KBM-7 (cell line): ENCODE results near the gene DTNB.
"Not testable (repeated sequence)": the region's sequence is repeated elsewhere in the genome, so short reads cannot be mapped to it uniquely, and the experiment has no call there.

Experiments used
- DNase-seq: peaks from one replicate; pipeline ENCODE4 v3.0.0-alpha.2; 2015
- in situ Hi-C: fragments of 300-500 bp; cut with MboI; formaldehyde crosslinking; loops from 2 replicates; pipeline ENCODE4 v1.14.3; 2020; ENCODE audit warnings: low sequenced_read_pairs, low pct_unique_long_range_greater_than_20kb, mixed read lengths

The DTNB gene

DNA sequence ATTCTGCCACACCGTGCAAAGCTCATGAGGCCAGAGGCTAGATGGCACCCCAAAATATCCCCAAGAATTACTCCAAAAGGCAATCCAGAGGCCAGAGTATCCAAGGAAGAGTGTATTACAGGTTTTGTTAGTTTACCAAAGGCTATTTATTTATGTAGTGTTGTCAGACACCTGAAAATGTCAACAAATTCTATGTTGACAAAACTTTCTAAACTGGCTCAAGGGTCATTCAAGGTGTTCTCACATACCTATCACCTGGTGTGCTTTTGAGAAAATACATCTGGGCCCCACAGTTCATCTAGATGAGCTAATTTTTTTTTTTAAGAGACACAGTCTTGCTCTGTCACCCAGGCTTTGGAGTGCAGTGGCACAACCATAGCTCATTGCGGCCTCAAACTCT is 12.4 kb upstream of the DTNB start:
- in situ Hi-C loops = no loop called here
- DNase-seq = no peak

DNA sequence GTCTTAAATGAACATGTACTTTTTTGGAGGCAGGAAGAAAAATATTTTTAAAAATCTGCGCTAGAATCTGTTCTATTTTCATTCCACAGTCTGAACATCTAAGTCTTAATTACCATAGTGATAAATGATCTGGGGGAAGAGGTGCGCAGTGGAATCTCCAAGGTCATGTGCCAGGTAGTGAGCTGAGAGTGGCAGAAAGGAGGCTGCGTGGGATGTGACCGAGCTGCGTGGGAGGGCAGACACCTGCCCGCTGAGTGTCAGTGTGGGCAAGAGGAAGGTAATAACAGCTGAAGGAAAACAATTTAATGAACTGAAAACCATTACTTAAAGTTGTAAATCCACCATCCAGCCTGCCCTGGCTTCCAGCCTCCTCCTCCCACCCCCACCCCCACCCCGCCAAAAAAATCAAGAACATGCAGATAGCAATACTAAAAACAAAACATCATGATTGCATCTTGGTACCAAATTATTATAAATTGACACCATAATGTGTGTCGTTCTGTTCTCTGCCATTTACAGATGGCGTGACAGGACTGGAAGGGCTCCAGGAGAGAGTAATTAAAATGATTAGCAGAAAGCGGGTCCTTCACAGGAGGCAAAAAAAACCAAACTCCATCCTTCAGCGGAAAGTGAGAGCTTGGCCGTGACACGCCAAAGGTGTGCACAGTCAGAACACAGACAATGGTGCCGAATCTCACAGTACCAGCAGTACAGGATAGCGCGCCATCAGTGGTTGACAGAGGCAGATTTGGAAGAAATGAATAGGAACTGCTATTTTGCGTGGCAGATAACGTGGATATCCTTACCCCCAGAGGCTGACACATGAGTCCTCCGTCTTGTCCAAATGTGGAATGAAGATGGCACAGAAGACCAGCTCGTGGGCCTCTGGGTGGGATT is 11.4 kb upstream of the DTNB start:
- no peak for DNase-seq
- in situ Hi-C loops = no loop called here

DNA sequence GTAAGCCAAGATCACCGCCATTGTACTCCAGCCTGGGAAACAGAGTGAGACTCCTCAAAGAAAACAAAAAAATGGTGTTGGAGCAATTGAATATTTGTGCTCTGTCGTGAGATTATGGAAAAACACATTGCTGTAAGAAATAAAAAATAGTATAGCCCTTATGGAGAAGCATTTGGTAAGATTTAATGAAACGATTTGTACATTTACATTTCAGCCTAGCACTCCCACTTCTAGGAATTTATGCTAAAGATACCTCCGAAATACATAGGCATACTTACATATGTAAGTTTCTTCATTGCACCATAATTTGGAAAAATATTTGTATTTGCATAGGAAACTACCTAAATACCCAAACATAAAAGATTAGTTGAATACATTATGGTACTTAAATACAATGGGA is 8.7 kb upstream of the DTNB start:
- in situ Hi-C loops = no loop called here
- DNase-seq = no peak

DNA sequence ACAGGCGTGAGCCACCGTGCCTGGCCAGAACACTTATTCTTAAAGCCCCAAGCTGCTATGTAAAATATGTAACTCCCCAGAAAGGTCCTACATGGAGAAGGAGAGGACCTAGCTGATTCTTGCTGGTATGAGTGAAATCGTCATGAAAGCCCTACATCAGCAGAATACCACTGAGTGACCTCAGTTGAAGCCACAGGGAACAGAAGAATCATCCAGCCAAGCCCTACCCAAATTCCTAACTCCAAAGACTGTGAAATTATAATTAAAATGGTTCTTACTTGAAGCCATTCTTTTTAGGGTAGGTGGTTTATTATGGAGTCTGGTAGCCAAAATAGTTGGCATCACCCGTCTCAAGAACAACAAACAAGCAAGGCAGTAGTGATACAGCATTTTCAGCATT is 4.5 kb upstream of the DTNB start:
- in situ Hi-C loops = no loop called here
- no peak for DNase-seq

- in situ Hi-C loops = no loop called here
- no peak for DNase-seq
Measured at GRCh38 chr2:25674077-25674362, 643 bp upstream of the DTNB start.

GRCh38 chr2:25672494-25673299 is 680 bp downstream of the DTNB start:
- in situ Hi-C loops = no loop called here
- peak; percentile 73 for DNase-seq

DNA sequence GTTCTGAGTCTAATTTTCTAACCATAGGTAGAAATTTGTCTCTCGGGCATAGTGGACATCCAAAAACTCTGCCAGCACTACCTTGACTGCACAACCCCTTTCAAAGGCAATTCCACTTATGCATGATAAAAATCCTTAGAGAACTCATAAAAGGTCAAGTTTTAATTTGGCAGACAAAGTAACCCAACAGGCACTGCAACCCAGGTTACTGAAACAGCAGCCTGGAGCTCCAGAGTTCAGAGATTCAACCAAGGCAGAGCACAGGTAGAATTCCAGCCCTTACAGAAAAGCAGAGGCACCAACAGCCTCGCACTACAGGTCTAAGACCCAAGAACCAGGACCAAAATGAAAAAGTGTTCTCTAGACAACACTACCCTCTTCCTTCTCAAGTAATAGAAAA is 1.8 kb downstream of the DTNB start:
- no peak for DNase-seq
- in situ Hi-C loops = no loop called here

DNA sequence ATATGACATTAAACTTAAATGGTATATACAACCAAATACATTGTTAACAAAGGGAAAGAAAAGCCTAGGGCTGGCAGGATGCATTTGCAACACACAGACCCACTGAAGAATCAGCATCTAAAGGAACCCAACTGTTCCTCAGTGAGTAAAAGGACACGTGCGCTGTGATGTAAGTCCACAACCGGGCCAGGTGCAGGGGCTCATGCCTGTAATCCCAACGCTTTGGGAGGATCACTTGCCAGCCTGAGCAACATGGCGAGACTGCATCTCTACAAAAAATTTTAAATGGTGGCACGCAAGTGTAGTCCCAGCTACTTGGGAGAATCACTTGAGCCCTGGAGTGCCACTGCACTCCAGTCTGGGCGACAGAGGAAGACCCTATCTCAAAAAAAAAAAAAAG is 3.9 kb downstream of the DTNB start:
- no peak for DNase-seq
- in situ Hi-C loops = no loop called here

- no peak for DNase-seq
- in situ Hi-C loops = no loop called here
Measured at GRCh38 chr2:25666218-25666617, 7.2 kb downstream of the DTNB start.

- in situ Hi-C loops = not testable (repeated sequence)
Measured at GRCh38 chr2:25665429-25665828, 7.9 kb downstream of the DTNB start.

DNA sequence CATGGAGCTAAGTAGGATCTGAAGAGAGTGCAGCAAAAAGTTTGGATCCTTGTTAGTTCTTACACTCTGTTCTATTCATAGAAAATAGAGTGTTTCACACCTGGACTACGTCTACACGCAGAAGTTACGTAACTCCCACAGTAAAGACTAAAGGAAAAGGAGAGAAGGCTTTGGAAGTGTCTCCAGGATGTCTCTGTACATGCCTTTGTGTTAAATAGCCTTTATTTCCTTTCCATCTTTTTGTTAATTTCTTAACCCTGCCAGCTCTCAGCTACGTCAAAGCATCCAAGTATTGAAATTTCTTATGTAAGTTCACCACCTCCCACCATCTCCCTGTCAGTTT is 8.4 kb downstream of the DTNB start:
- DNase-seq = no peak
- in situ Hi-C loops = no loop called here

More at GRCh38 chr2:25665429-25665828, 7.9 kb downstream of the DTNB start:
- not testable (repeated sequence) for DNase-seq

DNA sequence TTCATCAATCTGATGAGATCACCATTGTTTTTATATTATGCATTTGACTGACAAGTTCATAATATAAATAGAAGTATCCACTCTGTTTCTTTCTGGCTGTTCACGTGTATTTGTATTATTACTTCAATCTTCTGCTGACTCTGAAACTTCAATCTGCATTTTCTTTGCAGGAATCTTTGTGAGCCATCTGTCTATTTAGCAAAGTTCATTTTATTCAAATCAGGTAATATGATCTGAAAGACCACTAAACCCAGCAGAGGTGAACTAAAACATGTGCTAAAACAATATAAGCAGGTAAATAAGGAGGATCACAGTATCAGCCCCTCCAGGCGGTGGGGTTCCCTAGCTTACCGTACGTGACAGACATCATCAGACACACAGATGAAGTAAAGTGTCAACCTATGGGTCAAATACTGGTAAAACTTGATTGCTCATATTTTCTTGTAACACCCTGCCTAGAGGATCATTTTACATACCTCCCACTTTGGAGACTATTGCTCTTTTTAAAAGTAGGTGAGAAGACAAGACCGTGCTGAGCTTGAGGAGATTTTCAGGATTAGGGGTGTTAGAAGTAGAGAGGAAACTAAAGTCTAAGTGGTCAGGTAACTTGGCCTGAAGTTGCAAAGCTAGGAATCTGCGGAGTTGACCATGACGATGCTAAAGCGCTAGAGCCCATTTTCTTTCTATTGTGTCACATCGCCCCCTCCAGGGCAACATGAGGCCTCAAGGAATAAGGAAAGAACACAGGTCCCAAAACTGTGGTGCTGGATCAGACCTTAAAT is 9.0 kb downstream of the DTNB start:
- in situ Hi-C loops = no loop called here
- DNase-seq = no peak

DNA sequence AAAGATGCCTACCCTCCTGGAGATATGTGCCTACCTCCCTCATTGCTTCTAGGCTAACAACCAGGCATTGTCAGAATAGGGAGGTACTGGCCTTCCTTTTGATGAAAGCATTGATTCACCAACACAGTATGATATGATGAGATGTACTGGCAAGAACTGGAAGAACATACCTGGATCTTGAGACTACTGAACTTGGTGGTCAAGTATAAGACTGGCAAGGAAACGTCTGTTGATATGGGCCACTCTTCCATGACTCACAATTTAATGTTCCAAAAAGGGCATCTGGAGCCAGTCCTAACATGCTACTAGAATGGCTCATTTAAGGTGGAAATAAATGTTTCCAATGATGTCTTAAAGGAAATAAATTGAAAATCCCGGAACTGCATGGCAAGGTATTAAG is 18.1 kb downstream of the DTNB start:
- DNase-seq = no peak
- in situ Hi-C loops = no loop called here

- no peak for DNase-seq
Measured at GRCh38 chr2:25654801-25655200, 18.6 kb downstream of the DTNB start.

GRCh38 chr2:25651782-25652455 is 21.5 kb downstream of the DTNB start:
- in situ Hi-C loops = no loop called here
- DNase-seq = no peak

More at GRCh38 chr2:25654801-25655200, 18.6 kb downstream of the DTNB start:
- in situ Hi-C loops = no loop called here

DNA sequence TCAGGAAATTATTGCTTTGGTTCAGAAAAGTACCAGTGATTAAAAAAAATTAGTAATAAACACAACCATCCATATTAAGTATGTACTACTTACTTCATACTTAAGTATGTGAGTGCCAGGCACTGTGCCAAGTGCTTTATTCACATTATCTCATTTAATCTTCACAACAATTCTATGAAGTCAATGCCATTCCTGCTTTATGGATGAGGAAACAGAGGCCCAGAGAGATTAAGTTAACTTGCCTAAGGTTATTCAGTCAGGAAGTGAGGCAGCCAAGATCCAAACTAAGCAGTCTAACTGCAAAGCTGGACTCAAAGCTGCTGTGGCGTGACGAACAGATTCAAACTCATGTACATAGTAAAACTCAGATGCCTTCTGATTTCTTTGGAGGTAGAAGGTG is 22.3 kb downstream of the DTNB start:
- DNase-seq = no peak
- in situ Hi-C loops = no loop called here

DNA sequence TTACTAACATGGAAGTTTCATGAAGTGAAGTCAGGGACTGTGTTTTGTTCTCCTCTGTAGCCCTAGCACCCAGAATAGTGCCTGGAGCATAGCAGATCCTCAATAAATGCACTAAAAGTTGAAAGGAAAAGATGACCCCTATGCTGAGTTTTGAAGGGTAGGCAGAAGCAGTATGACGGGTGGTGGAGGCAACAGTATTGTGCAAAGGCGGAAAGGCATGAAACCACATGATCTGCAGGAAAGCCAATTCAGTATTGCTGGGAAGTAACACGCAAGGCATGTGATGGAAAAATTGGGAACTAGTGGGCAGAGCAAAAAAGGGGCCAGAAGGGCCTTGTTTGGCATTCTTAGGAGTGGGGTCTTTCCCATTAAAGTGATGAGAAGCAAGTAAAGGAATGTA is 23.1 kb downstream of the DTNB start:
- DNase-seq = no peak
- in situ Hi-C loops = no loop called here

- DNase-seq = no peak
- in situ Hi-C loops = no loop called here
Measured at GRCh38 chr2:25649786-25650185, 23.6 kb downstream of the DTNB start.

GRCh38 chr2:25642298-25642697 is 31.1 kb downstream of the DTNB start:
- DNase-seq = no peak
- in situ Hi-C loops = no loop called here
